Progenitor cell of endocrine pancreas (in vitro differentiated cells): ENCODE results near the gene AOAH. TPM values are rescaled to one million over a fixed set of nuclear protein-coding genes. Genes with fewer than 3 reads are reported as not detected.
"Not testable (repeated sequence)": the region's sequence is repeated elsewhere in the genome, so short reads cannot be mapped to it uniquely, and the experiment has no call there.

Experiments
- DNase-seq: peaks from one replicate; pipeline ENCODE4 v3.0.0; 2021; ENCODE audit warnings: low spot score; ENCODE audit not compliant: unreplicated experiment
- H3K27ac Mint-ChIP-seq: 2 replicates; pipeline ENCODE4 v1.8.0; 2021; ENCODE audit warnings: mild to moderate bottlenecking, moderate library complexity, mixed read lengths
- H3K27me3 Mint-ChIP-seq: 2 replicates; pipeline ENCODE4 v1.8.0; 2021; ENCODE audit warnings: mixed read lengths
- H3K36me3 Mint-ChIP-seq: 2 replicates; pipeline ENCODE4 v1.8.0; 2022; ENCODE audit warnings: mixed read lengths; ENCODE audit not compliant: insufficient read depth
- H3K4me1 Mint-ChIP-seq: 2 replicates; pipeline ENCODE4 v1.8.0; 2021; ENCODE audit warnings: low read depth, mixed read lengths
- H3K4me3 Mint-ChIP-seq: 2 replicates; pipeline ENCODE4 v1.8.0; 2021; ENCODE audit warnings: low read depth, mild to moderate bottlenecking, moderate library complexity, mixed read lengths
- H3K9me3 Mint-ChIP-seq: 2 replicates; pipeline ENCODE4 v1.8.0; 2021; ENCODE audit warnings: low read depth, mixed read lengths
- total RNA-seq: library from RNA; stranded (reverse); gene quantifications from 2 replicates; pipeline ENCODE4 v1.2.1, GENCODE V29; 2021
- TF ChIP-seq, protein P1 (sequence below): fragments of 200-600 bp; sonication (generic); IDR thresholded peaks from one replicate; pipeline ENCODE4 v1.5.0; 2021; ENCODE audit warnings: antibody characterized with exemption, mild to moderate bottlenecking; ENCODE audit not compliant: unreplicated experiment

Gene AOAH
- total RNA-seq, 1 donor from 2014 or later: 3.3 TPM

DNA sequence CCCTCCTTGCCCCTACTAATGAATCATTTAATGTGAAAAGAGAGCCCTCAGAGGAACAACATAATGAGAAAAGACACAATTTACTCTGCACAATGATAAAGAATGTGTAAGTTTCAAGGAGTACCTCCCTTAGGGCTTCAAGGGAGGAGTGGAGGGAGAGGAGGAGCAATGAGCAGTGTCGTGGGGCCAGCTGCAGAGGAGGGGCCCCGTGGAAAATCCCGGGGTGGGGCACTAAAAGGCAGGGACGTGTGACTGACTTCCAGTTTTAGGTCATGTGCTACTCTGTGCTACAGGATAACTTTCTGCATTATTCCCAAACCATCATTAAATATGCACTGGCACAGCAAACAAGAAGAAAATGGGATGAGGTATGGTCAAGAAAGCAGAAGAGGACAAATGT, 226.5 kb downstream of the AOAH start:
- Mint-ChIP-seq H3K4me3 (no peak overlapping the region), H3K9me3 (peaks cover 10% of the 10 kb centered on the region), H3K27me3 (no peaks in the 10 kb centered on the region), H3K36me3 (no peaks in the 10 kb centered on the region), H3K4me1 (no peaks in the 10 kb centered on the region), H3K27ac (no peak overlapping the region)
- TF ChIP-seq, protein P1, sequence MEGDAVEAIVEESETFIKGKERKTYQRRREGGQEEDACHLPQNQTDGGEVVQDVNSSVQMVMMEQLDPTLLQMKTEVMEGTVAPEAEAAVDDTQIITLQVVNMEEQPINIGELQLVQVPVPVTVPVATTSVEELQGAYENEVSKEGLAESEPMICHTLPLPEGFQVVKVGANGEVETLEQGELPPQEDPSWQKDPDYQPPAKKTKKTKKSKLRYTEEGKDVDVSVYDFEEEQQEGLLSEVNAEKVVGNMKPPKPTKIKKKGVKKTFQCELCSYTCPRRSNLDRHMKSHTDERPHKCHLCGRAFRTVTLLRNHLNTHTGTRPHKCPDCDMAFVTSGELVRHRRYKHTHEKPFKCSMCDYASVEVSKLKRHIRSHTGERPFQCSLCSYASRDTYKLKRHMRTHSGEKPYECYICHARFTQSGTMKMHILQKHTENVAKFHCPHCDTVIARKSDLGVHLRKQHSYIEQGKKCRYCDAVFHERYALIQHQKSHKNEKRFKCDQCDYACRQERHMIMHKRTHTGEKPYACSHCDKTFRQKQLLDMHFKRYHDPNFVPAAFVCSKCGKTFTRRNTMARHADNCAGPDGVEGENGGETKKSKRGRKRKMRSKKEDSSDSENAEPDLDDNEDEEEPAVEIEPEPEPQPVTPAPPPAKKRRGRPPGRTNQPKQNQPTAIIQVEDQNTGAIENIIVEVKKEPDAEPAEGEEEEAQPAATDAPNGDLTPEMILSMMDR: no peak
- DNase-seq: no peak

GRCh38 chr7:36497176-36497575, 227.1 kb downstream of the AOAH start:
- H3K4me3 Mint-ChIP-seq, H3K36me3 Mint-ChIP-seq, H3K4me1 Mint-ChIP-seq, H3K27me3 Mint-ChIP-seq, DNase-seq, H3K9me3 Mint-ChIP-seq, H3K27ac Mint-ChIP-seq: not testable (repeated sequence)

- no peaks in the 10 kb centered on the region for H3K36me3 Mint-ChIP-seq
- no peaks in the 10 kb centered on the region for H3K4me1 Mint-ChIP-seq
These were observed 227.7 kb downstream of the AOAH start for GRCh38 chr7:36496576-36496975.

DNA sequence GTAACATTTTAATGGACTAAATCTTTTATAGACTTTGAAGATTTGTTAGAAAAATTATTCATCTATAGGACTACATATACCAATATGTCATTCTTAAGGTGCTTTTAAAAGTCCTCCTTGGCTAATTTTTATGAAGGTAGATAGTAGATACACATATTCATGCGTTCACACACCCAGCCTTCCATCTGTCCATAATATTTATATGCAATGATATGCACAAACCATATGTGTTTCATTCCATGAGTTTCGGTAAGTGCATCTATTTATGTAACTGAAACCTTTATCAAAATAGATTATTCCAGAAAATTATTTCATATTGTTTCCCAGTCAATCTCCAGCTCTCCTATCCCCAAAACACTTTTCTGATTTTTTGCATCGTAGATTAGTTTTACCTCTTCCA, 233.0 kb downstream of the AOAH start:
- Mint-ChIP-seq H3K27ac (no peak overlapping the region), H3K4me3 (no peak overlapping the region), H3K36me3 (peaks cover 8% of the 10 kb centered on the region), H3K27me3 (no peaks in the 10 kb centered on the region), H3K4me1 (peaks cover 4% of the 10 kb centered on the region), H3K9me3 (peaks cover 26% of the 10 kb centered on the region)
- no peak for DNase-seq
- TF ChIP-seq, protein P1: no peak

More at GRCh38 chr7:36496576-36496975, 227.7 kb downstream of the AOAH start:
- H3K4me3 Mint-ChIP-seq: no peak overlapping the region
- H3K9me3 Mint-ChIP-seq: peaks cover 16% of the 10 kb centered on the region
- TF ChIP-seq, protein P1: no peak
- DNase-seq: no peak
- H3K27ac Mint-ChIP-seq: no peak overlapping the region
- H3K27me3 Mint-ChIP-seq: no peaks in the 10 kb centered on the region

DNA sequence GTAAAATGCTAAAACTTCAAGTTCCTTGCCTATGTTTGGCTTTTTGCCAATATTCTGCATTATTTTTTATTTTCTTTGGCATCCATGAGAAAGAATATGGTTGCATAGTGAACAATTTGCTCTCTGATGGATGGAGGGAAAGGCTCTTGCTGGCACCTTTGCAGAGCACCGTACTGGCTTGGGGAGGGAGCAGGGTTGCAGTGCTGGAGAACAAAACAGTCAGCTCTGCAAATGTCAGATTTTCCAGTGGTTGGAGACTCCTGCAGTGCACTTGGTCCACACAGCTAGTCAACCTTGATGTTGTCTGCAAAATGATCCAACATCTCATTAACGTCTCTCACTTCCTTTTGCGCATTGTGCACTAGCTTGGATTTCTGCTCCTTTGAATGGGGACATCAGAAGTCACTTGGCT, 233.9 kb downstream of the AOAH start:
- H3K4me1 Mint-ChIP-seq: peaks cover 4% of the 10 kb centered on the region
- H3K36me3 Mint-ChIP-seq: peaks cover 8% of the 10 kb centered on the region
- H3K4me3 Mint-ChIP-seq: no peak overlapping the region
- peaks cover 23% of the 10 kb centered on the region for H3K9me3 Mint-ChIP-seq
- TF ChIP-seq, protein P1: no peak
- no peaks in the 10 kb centered on the region for H3K27me3 Mint-ChIP-seq
- no peak overlapping the region for H3K27ac Mint-ChIP-seq
- no peak for DNase-seq

DNA sequence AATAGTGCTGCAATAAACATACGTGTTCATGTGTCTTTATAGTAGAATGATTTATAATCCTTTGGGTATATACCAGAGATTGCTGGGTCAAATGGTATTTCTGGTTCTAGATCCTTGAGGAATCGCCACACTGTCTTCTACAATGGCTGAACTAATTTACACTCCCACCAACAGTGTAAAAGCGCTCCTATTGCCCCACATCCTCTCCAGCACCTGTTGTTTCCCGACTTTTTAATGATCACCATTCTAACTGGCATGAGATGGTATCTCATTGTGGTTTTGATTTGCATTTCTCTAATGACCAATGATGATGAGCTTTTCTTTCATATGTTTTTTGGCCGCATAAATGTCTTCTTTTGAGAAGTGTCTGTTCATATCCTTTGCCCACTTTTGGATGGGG, 235.6 kb downstream of the AOAH start:
- H3K27ac Mint-ChIP-seq, H3K4me1 Mint-ChIP-seq, H3K27me3 Mint-ChIP-seq, DNase-seq, H3K4me3 Mint-ChIP-seq, H3K36me3 Mint-ChIP-seq: not testable (repeated sequence)
- H3K9me3 Mint-ChIP-seq: peaks cover 18% of the 10 kb centered on the region
